Loucy (cell line): ENCODE results near the gene TMEM18.

ENCODE experiments used
- H2AFZ ChIP-seq: fragments of 200-600 bp; sonication (generic); 2 replicates; pipeline ENCODE4 v1.6.0; 2016; ENCODE audit warnings: antibody characterized with exemption, mild to moderate bottlenecking, low read length, moderate library complexity
- H3F3A ChIP-seq: fragments of 200-600 bp; 2 replicates; pipeline ENCODE4 v1.6.0; 2016; ENCODE audit warnings: antibody characterized with exemption, low read depth, mild to moderate bottlenecking
- H3K27me3 ChIP-seq: fragments of 200-600 bp; sonication (generic); 2 replicates; pipeline ENCODE4 v1.6.1; 2014; ENCODE audit warnings: low read length, mild to moderate bottlenecking; ENCODE audit not compliant: insufficient read depth, poor library complexity, severe bottlenecking
- H3K36me3 ChIP-seq: fragments of 200-600 bp; sonication (generic); 2 replicates; pipeline ENCODE4 v1.6.1; 2016; ENCODE audit warnings: low read length; ENCODE audit not compliant: insufficient read depth
- H3K4me1 ChIP-seq: fragments of 200-600 bp; sonication (generic); 2 replicates; pipeline ENCODE4 v1.5.1; 2014; ENCODE audit warnings: low read length, mild to moderate bottlenecking; ENCODE audit not compliant: insufficient read depth, poor library complexity, severe bottlenecking
- H3K4me2 ChIP-seq: fragments of 200-600 bp; sonication (generic); 2 replicates; pipeline ENCODE4 v1.6.0; 2014; ENCODE audit warnings: antibody characterized with exemption, low read length, low read depth, mild to moderate bottlenecking; ENCODE audit not compliant: poor library complexity, severe bottlenecking
- H3K4me3 ChIP-seq: fragments of 200-600 bp; sonication (generic); 2 replicates; pipeline ENCODE4 v1.5.1; 2014; ENCODE audit warnings: low read length, mild to moderate bottlenecking, mixed read lengths; ENCODE audit not compliant: poor library complexity, severe bottlenecking
- H3K79me2 ChIP-seq: fragments of 200-600 bp; sonication (generic); 2 replicates; pipeline ENCODE4 v1.6.1; 2014; ENCODE audit warnings: low read length; ENCODE audit not compliant: insufficient read depth
- H3K9ac ChIP-seq: fragments of 200-600 bp; sonication (generic); 2 replicates; pipeline ENCODE4 v1.6.0; 2014; ENCODE audit warnings: mild to moderate bottlenecking, low read depth, low read length, moderate library complexity; ENCODE audit not compliant: poor library complexity, severe bottlenecking
- H3K9me2 ChIP-seq: fragments of 200-600 bp; sonication (generic); replicated peaks from 2 replicates; pipeline ENCODE4 v1.6.1; 2016; ENCODE audit warnings: low read depth, low read length, mixed read lengths
- H3K9me3 ChIP-seq: fragments of 200-600 bp; sonication (generic); 2 replicates; pipeline ENCODE4 v1.6.1; 2014; ENCODE audit warnings: mild to moderate bottlenecking, antibody characterized with exemption, low read length, low read depth; ENCODE audit not compliant: insufficient read depth
- H4K20me1 ChIP-seq: fragments of 200-600 bp; sonication (generic); 2 replicates; pipeline ENCODE4 v1.6.0; 2014; ENCODE audit warnings: antibody characterized with exemption, low read length, mild to moderate bottlenecking; ENCODE audit not compliant: insufficient read depth, poor library complexity, severe bottlenecking
- EZH2phosphoT487 ChIP-seq: fragments of 200-600 bp; IDR thresholded peaks from 2 replicates; pipeline ENCODE4 v1.6.1; 2018; ENCODE audit warnings: antibody characterized with exemption, mild to moderate bottlenecking, moderate library complexity, borderline replicate concordance
- TF ChIP-seq, protein P1 (sequence below): fragments of 200-600 bp; sonication (generic); conservative IDR thresholded peaks from 2 replicates; pipeline ENCODE4 v1.5.1; 2014; ENCODE audit warnings: mild to moderate bottlenecking, antibody characterized with exemption, low read length

The TMEM18 gene

DNA sequence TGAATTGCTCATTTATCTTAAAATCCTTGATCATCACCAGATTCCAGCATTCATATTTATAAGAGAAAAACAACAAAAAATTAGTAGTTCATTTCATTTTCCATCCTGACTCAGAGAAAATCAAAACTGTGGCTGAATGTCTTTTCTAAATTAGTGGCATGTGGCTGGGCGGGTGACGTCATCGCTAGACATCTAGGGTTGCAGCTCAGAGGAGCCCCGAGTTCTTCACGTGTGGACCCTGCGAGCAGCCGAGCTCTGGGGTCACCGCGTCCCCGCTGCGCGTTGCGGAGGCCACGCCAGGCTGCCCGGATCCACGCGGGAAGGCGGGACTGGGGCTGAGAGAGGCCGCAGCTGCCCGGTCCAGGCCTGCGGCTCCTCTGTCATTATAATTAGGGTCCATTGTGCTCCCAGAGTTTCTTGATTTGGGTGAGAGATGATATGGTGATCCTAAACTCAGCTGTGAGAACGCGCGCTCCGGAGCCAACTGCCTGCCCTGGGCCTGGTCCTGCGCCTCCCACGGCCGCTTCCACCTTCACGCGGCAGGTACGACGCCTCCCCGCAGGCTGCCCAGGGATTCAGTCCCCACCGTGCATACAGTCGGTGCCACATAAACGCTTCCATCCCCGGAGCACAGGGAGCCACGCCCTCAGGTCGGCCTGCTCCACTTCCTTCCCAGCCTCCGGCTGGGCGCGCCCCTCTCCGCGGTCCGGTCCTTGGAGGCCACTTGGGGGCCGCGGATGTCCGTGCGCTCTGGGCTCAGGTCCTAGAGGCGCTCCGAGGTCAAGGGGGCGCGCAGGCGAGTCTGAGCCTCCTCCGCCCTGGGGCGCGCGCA, 56.5 kb downstream of the TMEM18 start:
- no peaks in the 10 kb centered on the region for H3K27me3 ChIP-seq
- no peaks in the 10 kb centered on the region for H4K20me1 ChIP-seq
- no peaks in the 10 kb centered on the region for H3K36me3 ChIP-seq
- no peaks in the 10 kb centered on the region for H3K79me2 ChIP-seq
- H3K4me1 ChIP-seq, result no peaks in the 10 kb centered on the region
- H3K9ac ChIP-seq, result no peak overlapping the region
- H3K9me2 ChIP-seq, result no peaks in the 10 kb centered on the region
- H3F3A ChIP-seq, result no peaks in the 10 kb centered on the region
- TF ChIP-seq, protein P1, sequence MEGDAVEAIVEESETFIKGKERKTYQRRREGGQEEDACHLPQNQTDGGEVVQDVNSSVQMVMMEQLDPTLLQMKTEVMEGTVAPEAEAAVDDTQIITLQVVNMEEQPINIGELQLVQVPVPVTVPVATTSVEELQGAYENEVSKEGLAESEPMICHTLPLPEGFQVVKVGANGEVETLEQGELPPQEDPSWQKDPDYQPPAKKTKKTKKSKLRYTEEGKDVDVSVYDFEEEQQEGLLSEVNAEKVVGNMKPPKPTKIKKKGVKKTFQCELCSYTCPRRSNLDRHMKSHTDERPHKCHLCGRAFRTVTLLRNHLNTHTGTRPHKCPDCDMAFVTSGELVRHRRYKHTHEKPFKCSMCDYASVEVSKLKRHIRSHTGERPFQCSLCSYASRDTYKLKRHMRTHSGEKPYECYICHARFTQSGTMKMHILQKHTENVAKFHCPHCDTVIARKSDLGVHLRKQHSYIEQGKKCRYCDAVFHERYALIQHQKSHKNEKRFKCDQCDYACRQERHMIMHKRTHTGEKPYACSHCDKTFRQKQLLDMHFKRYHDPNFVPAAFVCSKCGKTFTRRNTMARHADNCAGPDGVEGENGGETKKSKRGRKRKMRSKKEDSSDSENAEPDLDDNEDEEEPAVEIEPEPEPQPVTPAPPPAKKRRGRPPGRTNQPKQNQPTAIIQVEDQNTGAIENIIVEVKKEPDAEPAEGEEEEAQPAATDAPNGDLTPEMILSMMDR, result no peak
- no peak for TF ChIP-seq EZH2phosphoT487
- no peaks in the 10 kb centered on the region for H3K9me3 ChIP-seq
- H3K4me3 ChIP-seq, result no peak overlapping the region
- no peak overlapping the region for H2AFZ ChIP-seq
- H3K4me2 ChIP-seq, result no peak overlapping the region

DNA sequence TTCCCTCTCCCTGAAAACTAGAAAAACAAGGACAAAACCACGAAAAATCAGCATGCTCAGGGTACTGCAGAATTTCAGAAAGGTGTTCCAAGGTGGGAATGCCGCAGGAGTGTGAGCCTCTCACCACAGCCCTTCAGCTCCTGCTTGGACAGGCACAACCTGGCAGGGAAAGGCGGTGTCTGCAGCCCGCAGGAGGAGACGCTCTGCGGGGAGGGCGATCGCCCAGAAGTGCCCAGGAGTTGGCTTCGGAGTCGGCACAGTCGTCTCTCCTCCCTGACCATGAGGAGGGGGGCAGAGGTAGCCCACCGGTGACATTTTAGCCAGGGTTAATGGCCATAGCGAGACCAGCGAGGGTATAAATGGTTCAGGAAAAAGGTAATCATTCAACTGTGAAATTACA, 57.2 kb downstream of the TMEM18 start:
- Histone ChIP-seq H2AFZ (no peak overlapping the region), H3K4me2 (no peak overlapping the region), H3K9ac (no peak overlapping the region), H3F3A (no peaks in the 10 kb centered on the region), H3K9me3 (no peaks in the 10 kb centered on the region), H3K4me1 (no peaks in the 10 kb centered on the region), H3K4me3 (no peak overlapping the region), H3K9me2 (no peaks in the 10 kb centered on the region), H4K20me1 (no peaks in the 10 kb centered on the region), H3K27me3 (no peaks in the 10 kb centered on the region), H3K79me2 (no peaks in the 10 kb centered on the region), H3K36me3 (no peaks in the 10 kb centered on the region)
- TF ChIP-seq EZH2phosphoT487, result no peak
- TF ChIP-seq, protein P1, result no peak

DNA sequence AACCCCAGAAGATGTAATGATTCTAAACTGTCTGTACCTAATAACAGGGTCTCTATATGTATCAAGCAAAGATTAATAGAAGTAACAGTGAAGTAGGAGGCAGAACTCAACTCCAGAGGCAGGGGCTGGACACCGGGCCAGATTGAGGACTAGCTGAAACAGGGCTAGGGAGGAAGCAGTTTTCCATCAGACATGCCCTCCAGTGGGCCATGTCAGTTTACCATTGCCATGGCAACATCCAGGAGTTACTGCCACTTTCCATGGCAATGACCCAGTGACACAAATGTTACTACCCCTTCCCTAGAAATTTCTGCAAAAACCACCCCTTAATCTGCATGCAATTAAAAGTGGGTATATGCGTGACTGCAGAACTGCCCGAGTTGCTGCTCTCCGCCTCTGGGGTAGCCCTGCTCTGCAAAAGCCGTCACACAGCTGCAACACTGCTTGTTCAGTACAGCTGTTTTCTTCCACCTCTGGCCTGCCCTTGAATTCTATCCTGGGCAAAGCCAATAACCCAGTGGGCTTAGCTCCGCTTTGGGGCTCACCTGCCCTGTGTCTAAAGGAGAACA, 58.7 kb downstream of the TMEM18 start:
- TF ChIP-seq EZH2phosphoT487, result no peak
- TF ChIP-seq, protein P1, result no peak
- no peaks in the 10 kb centered on the region for H3K9me3 ChIP-seq
- H3K27me3 ChIP-seq, result no peaks in the 10 kb centered on the region
- no peak overlapping the region for H2AFZ ChIP-seq
- no peaks in the 10 kb centered on the region for H3F3A ChIP-seq
- H4K20me1 ChIP-seq, result no peaks in the 10 kb centered on the region
- no peak overlapping the region for H3K4me2 ChIP-seq
- no peaks in the 10 kb centered on the region for H3K79me2 ChIP-seq
- no peaks in the 10 kb centered on the region for H3K36me3 ChIP-seq
- H3K9me2 ChIP-seq, result no peaks in the 10 kb centered on the region
- no peaks in the 10 kb centered on the region for H3K4me1 ChIP-seq
- H3K9ac ChIP-seq, result no peak overlapping the region
- no peak overlapping the region for H3K4me3 ChIP-seq
